Heart right ventricle (tissue), 16 donors: ENCODE results near the gene GRM7. TPM values are rescaled to one million over a fixed set of nuclear protein-coding genes. Genes with fewer than 3 reads are reported as not detected.

ENCODE experiments used
- ATAC-seq, 8 donors: fragments of 200-7000 bp; cut with Tn5 transposase; one replicate each; pipeline ENCODE4 v1.9.1; 2020; ENCODE audit warnings: mild to moderate bottlenecking in 8 of 8, moderate library complexity in 8 of 8, moderate number of reproducible peaks in 1 of 8
- DNase-seq, 2 donors: peaks; one replicate each; pipeline ENCODE4 v3.0.0-alpha.2; 2020
- H3K27ac ChIP-seq, 10 donors: fragments of 200-600 bp; sonication (generic) in 2 of 10; one replicate each; pipeline versions ENCODE4 v1.5.0 to v1.8.0; 2020 to 2022; ENCODE audit warnings: mild to moderate bottlenecking in 3 of 10
- H3K27me3 ChIP-seq, 7 donors: fragments of 200-600 bp; one replicate each; pipeline ENCODE4 v1.8.0; 2021 to 2022; ENCODE audit warnings: mild to moderate bottlenecking in 2 of 7
- H3K36me3 ChIP-seq, 9 donors: fragments of 200-600 bp; sonication (generic) in 1 of 9; one replicate each; pipeline versions ENCODE4 v1.5.0 to v1.8.0; 2020 to 2022; ENCODE audit warnings: mild to moderate bottlenecking in 2 of 9
- H3K4me1 ChIP-seq, 9 donors: fragments of 200-600 bp; sonication (generic) in 1 of 9; one replicate each; pipeline versions ENCODE4 v1.5.0 to v1.8.0; 2020 to 2022; ENCODE audit warnings: mild to moderate bottlenecking in 4 of 9
- H3K4me3 ChIP-seq, 10 donors: fragments of 200-600 bp; sonication (generic) in 2 of 10; one replicate each; pipeline versions ENCODE4 v1.5.0 to v1.8.0; 2020 to 2022; ENCODE audit warnings: mild to moderate bottlenecking in 7 of 10, moderate library complexity in 2 of 10
- H3K9me3 ChIP-seq, 11 donors: fragments of 200-600 bp in 10 of 11; sonication (generic) in 2 of 11; one replicate each; pipeline versions ENCODE4 v1.5.0 to v1.8.0; 2013 to 2022; ENCODE audit warnings: mild to moderate bottlenecking in 2 of 11, control low read depth in 1 of 11, moderate library complexity in 1 of 11
- WGBS, 2 donors: extraction: QIAGEN DNeasy Blood & Tissue Kit; methylation state at CpG; one replicate each; pipeline ENCODE4 v1.1.7; 2013; ENCODE audit warnings: inconsistent platforms in 1 of 2; 5-methylcytosine and 5-hydroxymethylcytosine counted together
- intact Hi-C, 10 donors: fragments of 100-400 bp; cut with DNase I; formaldehyde crosslinking; loops; one replicate each; pipeline versions ENCODE4 v1.11.1 to v1.14.2; 2022
- polyA plus RNA-seq, 2 donors: library from polyadenylated mRNA; stranded (reverse); fragments of 200-250 nt; gene quantifications; one replicate each; pipeline ENCODE4 v1.2.3, GENCODE V29; 2013
- total RNA-seq, 10 donors: library from RNA; stranded (reverse); fragmentation: NEBNext Ultra II Directional in 3 of 10; extraction: Animal tissue kit (Norgen Biotek cat#: 25700) in 3 of 10; gene quantifications; one replicate each; pipeline versions ENCODE4 v1.2.1 to v1.2.4, GENCODE V29; 2021 to 2023
- TF ChIP-seq, protein P1 (sequence below), 9 donors: fragments of 200-600 bp; sonication (generic) in 2 of 9; IDR thresholded peaks; one replicate each; pipeline versions ENCODE4 v1.5.0 to v1.8.0; 2021 to 2022; ENCODE audit warnings: antibody characterized with exemption in 9 of 9, mild to moderate bottlenecking in 5 of 9, moderate library complexity in 1 of 9
- donor health status: Arrhythmogenic right ventricular cardiomyopathy.
- donor health status: ischemic (EF 13 %, LVEDD 7.1; RV severe dilation, severe dysfunction).
- donor health status: healthy with polysubstance abuse.
- donor health status: DM: no; HTN: yes; CAD: no.
- donor health status: DM: no; HTN: no; CAD: no.
- donor health status: ischemic (EF 25% LVEDD 6.9; RV normal size, moderate dysfunction).
- donor health status: ischemic (EF 25% LVEDD 5.7; RV mildly dilated, moderate dysfunction).
- donor health status: healthy.
- donor health status: DM: yes; HTN: yes; CAD: no.
- donor health status: Ischemic cardiomyopathy.
- donor health status: ischemic (EF 35%, LVEDD 5.7; RV mildly dilated, moderate dysfunction).
- donor health status: nonischemic (EF 11% LVEDD 7.7; RV severe dilation, severe dysfunction).
- donor health status: DM: yes; HTN: yes; CAD: no.
- donor health status: PGD.
- donor health status: ischemic (EF 29% LVEDD 5.4; RV normal size, mild dysfunction).
- donor health status: nonischemic (EF 23%, LVEDD 6.1; RV moderate dilation, normal function).

The GRM7 gene
- total and polyA plus RNA-seq, 12 donors: not detected

- TF ChIP-seq, protein P1, sequence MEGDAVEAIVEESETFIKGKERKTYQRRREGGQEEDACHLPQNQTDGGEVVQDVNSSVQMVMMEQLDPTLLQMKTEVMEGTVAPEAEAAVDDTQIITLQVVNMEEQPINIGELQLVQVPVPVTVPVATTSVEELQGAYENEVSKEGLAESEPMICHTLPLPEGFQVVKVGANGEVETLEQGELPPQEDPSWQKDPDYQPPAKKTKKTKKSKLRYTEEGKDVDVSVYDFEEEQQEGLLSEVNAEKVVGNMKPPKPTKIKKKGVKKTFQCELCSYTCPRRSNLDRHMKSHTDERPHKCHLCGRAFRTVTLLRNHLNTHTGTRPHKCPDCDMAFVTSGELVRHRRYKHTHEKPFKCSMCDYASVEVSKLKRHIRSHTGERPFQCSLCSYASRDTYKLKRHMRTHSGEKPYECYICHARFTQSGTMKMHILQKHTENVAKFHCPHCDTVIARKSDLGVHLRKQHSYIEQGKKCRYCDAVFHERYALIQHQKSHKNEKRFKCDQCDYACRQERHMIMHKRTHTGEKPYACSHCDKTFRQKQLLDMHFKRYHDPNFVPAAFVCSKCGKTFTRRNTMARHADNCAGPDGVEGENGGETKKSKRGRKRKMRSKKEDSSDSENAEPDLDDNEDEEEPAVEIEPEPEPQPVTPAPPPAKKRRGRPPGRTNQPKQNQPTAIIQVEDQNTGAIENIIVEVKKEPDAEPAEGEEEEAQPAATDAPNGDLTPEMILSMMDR (IDR thresholded peaks at IDR 0.05): no peak
- Histone ChIP-seq H3K36me3 (no peaks in the 10 kb centered on the region), H3K4me3 (no peak overlapping the region), H3K27ac (no peak overlapping the region), H3K9me3 (no peaks in the 10 kb centered on the region), H3K4me1 (no peaks in the 10 kb centered on the region), H3K27me3 (no peaks in the 10 kb centered on the region)
- ATAC-seq (no peak), DNase-seq (no peak)
- intact Hi-C loops: no loop called here
- 74 to 77% methylated on average over 2 of the region's 2 CpGs for WGBS, 2 donors
Observed at GRCh38 chr3:7602297-7602696, 741.4 kb downstream of the GRM7 start.

- Histone ChIP-seq H3K4me3 (no peak overlapping the region), H3K27me3 (no peaks in the 10 kb centered on the region), H3K36me3 (no peaks in the 10 kb centered on the region), H3K4me1 (no peaks in the 10 kb centered on the region), H3K9me3 (no peaks in the 10 kb centered on the region), H3K27ac (no peak overlapping the region)
- no peak for ATAC-seq
- WGBS, 2 donors: 52 to 76% methylated on average over 2 of the region's 2 CpGs
- TF ChIP-seq, protein P1 (IDR thresholded peaks at IDR 0.05): no peak
- no peak for DNase-seq
- intact Hi-C loops: no loop called here
Observed at GRCh38 chr3:7607083-7607482, 746.2 kb downstream of the GRM7 start.

GRCh38 chr3:7607676-7608075, 746.8 kb downstream of the GRM7 start:
- DNase-seq (no peak), ATAC-seq (no peak)
- TF ChIP-seq, protein P1 (IDR thresholded peaks at IDR 0.05): no peak
- WGBS, 2 donors: 80 to 93% methylated on average over 2 of the region's 2 CpGs
- no peak overlapping the region for H3K4me3 ChIP-seq
- no peaks in the 10 kb centered on the region for H3K9me3 ChIP-seq
- no peaks in the 10 kb centered on the region for H3K27me3 ChIP-seq
- H3K4me1 ChIP-seq: no peaks in the 10 kb centered on the region
- H3K27ac ChIP-seq: no peak overlapping the region
- intact Hi-C loops: no loop called here
- no peaks in the 10 kb centered on the region for H3K36me3 ChIP-seq

DNA sequence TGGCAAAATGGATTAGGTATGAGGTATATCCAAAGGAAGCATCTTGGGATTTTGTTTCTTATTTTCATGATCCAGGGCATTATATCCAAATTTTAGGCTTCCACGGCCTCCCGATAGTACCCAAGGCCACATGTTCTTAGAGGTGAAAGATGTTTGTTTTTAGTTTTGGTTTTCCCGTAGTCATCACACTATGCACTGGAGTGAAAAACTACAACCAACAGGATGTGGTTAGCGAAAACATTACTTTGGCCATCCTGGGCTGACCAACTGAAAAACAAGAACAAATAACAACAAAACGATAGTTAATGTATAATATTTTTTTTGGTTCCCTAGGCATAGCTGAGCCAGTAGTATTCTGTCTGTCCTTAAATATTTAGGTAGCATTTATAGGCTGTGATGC, 749.7 kb downstream of the GRM7 start:
- no peaks in the 10 kb centered on the region for H3K36me3 ChIP-seq
- no peak overlapping the region for H3K27ac ChIP-seq
- DNase-seq (no peak), ATAC-seq (no peak)
- H3K27me3 ChIP-seq: no peaks in the 10 kb centered on the region
- TF ChIP-seq, protein P1 (IDR thresholded peaks at IDR 0.05): no peak
- H3K4me1 ChIP-seq: no peaks in the 10 kb centered on the region
- 92 to 93% methylated on average over 5 of the region's 5 CpGs for WGBS, 2 donors
- no peaks in the 10 kb centered on the region for H3K9me3 ChIP-seq
- intact Hi-C loops: no loop called here
- no peak overlapping the region for H3K4me3 ChIP-seq

DNA sequence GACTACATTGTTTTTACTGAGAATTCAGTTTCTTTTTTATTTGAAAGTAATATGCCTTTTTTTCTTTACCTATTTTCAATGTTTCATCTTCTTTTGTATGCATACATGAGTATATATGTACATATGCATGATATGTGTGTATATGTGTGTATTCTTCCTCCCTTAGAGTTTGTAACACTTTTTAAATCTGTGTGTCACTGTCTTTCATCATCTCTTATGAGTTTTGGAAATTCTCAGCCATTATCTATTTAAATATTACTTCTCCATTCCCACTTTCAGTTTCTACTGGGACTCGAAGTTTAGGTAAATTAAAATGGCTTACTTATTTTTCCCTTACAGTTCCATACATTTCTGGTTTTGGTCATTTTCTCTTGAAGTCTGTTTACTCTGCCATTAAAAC, 754.1 kb downstream of the GRM7 start:
- intact Hi-C loops: no loop called here
- H3K27ac ChIP-seq: no peak overlapping the region
- no peaks in the 10 kb centered on the region for H3K36me3 ChIP-seq
- no peak overlapping the region for H3K4me3 ChIP-seq
- ATAC-seq (no peak), DNase-seq (no peak)
- 79 to 91% methylated on average over 1 of the region's 1 CpG for WGBS, 2 donors
- no peaks in the 10 kb centered on the region for H3K27me3 ChIP-seq
- H3K9me3 ChIP-seq: no peaks in the 10 kb centered on the region
- no peaks in the 10 kb centered on the region for H3K4me1 ChIP-seq
- TF ChIP-seq, protein P1 (IDR thresholded peaks at IDR 0.05): no peak
